Islet of Langerhans (tissue), 1 donor: ENCODE results near the gene WIPF2.

Experiments
- FAIRE-seq: peaks from one replicate; lab custom pipeline; 2011; peaks lifted over from hg19 to GRCh38; lab: Jason Lieb, UNC

The WIPF2 gene

DNA sequence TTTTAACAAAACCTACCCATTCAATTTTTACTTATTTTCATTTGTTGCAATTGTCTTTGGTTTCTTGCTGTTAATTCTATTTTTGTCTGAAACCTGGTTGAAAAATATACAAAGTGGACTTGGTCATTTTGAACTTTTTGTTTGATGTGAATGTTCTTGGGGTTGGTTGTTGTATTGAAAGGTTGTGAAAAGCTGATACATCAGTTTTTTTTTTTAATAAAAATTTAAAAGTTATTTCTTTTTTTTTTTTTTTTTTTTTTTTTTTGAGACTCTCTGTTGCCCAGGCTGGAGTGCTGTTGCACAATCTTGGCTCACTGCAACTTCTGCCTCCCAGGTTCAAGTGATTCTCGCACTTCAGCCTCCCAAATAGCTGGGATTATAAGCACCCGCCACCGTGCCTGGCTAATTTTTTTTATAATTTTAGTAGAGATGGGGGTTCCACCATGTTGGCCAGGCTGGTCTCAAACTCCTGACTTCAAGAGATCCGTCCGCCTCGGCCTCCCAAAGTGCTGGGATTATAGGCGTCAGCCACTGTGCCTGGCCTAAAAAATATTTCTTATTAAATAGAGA lies 28.9 kb downstream of the WIPF2 start:
- FAIRE-seq: no peak

DNA sequence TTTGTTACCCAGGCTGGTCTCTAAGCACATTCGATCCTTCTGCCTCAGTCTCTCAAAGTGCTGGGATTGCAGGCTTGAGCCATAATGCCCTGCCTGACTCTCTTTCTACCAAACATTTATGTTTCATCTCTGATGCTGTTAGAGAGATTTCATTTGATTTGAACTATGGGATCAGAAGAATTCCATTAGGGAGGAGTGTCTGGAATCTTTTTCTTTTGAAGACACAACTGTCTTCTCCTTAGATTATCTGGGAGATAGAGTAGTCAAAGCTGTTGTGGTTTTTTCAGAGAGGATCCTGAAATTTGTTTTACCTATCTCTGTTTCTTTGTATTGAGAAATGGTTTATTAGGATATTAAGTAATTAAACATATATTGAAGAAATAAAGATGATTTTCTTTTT lies 29.4 kb downstream of the WIPF2 start:
- no peak for FAIRE-seq

DNA sequence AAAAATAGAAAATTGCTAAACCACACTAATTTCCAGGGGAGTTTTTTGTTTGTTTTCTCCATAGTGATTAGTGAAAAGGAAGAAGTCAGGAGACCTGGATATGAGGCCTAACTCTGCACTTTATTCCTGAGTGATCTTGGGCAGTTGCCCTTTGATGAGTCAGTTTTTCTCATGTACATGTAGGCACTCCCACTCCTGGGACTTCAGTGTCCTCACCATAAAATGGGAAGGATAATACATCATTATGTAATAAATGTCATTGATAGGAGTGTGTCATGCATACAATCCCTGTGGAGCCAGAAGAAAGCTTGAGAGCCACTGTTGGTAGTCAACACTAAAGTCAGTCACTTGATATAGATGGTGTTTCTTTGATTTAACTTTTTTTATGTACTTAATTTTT lies 32.5 kb downstream of the WIPF2 start:
- no peak for FAIRE-seq

DNA sequence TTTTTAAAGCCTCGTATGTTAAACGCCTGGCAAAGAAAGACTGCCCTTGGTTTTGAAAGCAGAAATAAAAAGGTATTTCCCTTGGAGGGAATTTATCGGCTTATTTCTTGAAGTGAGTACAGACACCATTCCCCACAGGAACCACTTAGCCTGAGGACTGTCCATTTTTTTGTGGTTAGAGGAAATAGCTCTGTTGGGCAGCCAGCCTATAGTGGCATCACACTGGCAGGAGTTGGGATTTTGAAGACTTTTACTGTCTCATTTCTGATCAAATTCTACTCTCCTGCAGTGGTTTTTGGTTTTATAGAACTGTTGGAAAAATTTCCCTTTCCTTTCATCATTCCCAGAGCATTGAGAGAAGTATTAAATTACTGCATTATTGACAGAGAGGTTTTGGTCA lies 34.5 kb downstream of the WIPF2 start:
- no peak for FAIRE-seq

DNA sequence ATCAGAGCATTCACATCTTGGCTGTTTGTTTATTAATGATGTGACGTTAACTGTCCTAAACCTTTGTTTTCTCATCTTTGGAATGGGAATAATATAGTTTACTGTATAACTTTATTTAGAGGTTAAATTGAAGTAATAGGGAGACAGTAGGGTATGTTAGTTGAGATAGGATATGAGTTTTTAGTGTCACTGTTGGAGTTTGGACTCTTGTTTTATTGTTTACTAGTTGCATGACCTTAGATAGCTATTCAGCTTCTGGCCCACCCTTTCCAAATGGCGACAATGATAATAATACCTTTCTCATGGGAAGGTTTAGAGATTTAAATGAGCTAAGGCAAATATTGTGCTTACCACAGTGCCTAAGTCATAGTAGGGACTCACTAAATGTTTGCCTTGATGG lies 40.4 kb downstream of the WIPF2 start:
- no peak for FAIRE-seq

DNA sequence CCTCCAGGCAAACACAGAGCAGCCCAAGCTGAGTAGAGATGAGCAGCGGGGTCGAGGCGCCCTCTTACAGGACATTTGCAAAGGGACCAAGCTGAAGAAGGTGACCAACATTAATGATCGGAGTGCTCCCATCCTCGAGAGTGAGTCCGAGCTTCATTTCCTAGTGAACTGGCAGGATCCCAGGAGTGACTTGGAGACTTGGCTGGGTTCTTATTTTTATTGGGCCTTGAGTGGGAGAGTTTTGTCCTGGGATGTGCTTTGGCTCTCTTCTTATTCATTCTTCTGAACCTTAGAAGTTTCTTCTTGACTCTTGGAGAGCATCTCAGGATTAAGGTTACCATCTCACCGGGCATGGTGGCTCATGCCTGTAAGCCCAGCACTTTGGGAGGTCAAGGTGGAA lies 41.4 kb downstream of the WIPF2 start:
- no peak for FAIRE-seq

DNA sequence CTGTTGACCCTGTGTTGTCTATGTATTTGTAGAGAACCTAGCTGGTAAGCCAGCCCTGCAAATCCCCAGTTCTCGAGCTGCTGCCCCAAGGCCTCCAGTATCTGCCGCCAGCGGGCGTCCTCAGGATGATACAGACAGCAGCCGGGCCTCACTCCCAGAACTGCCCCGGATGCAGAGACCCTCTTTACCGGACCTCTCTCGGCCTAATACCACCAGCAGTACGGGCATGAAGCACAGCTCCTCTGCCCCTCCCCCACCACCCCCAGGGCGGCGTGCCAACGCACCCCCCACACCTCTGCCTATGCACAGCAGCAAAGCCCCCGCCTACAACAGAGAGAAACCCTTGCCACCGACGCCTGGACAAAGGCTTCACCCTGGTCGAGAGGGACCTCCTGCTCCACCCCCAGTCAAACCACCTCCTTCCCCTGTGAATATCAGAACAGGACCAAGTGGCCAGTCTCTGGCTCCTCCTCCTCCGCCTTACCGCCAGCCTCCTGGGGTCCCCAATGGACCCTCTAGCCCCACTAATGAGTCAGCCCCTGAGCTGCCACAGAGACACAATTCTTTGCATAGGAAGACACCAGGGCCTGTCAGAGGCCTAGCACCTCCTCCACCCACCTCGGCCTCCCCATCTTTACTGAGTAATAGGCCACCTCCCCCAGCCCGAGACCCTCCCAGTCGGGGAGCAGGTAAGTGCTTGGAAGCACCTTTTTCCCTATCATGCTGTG lies 45.5 kb downstream of the WIPF2 start:
- FAIRE-seq: no peak

DNA sequence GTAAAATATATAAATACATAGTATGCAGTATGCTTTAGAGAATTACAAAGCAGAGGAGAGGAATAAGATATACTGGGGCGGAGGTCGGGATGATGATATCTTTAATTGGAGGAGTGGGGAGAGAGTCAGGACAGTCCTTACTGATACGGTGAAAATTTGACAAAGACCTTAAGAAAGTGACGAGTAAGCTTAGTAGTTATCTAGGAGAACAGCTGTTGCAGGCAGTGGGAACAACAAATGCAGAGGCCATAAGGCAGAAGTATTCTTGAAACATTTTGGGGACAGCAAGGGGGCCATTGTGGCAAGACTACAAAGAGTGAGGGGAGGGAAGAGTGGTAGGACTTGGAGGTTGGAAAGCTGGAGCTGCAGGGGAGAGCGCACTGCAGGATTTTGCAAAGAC lies 46.2 kb downstream of the WIPF2 start:
- FAIRE-seq: no peak

DNA sequence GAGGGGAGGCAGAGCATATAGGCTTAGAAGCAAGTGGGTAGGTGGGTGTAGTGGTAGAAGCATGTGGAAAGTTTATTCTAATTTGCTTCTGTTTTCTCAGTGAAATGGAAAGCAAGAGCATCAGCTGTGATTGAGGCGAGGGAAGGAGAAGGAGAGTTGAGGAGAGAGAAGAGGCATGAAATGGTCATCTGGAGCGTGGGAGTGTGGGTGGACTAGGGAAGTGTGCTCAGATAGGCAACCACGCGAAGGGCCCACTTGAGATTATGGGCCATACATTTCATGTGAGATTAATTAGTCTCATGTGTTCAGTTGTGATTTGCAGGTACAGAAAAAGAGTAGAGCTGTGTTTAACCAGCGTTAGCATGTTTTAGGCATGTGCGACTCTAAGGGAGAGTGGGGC lies 47.8 kb downstream of the WIPF2 start:
- no peak for FAIRE-seq

DNA sequence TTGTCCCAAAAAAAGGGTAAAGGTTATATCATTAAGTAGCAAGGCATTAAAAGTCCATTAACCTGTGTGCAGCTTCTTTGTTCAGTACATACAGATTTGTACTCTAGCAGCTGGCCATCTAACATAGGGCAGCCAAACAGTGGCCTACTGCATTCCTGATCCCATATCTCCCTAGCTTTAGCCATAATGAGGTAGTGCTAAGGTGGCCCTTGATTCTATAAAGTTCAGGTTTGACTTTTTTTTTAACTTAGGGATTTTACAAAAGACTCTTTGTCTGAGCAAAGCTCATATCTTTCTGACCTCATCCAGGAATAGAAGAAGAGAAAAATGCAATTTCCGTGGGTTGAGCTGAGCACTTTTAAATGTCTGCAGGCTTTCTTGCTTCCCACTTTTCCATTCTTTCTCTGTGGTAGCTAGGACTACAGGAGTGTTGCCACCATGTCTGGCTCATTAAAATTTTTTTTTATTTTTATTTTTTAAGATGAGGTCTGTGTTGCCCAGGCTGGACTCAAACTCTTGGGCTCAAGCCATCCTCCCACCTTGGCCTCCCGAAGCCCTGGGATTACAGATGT lies 49.1 kb downstream of the WIPF2 start:
- FAIRE-seq: no peak

DNA sequence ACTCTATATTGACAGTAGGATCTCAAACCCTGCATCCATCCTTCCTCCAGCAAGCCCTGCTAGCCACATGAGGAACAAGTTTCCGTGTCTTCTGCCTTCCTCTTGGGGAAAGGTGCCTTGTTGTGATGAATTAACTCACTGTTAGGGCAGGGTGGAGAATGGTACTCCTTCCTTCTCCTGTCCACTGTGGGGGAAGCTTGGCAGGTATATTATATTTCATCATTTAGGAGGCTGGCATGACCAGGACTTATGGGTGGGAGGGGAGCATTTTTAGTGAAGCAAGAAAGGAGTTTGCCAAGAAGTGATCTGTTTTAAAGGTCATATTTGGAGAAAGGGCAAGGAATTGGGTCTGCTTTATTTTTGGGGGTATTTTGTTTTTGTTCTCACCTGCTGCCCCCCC lies 59.3 kb downstream of the WIPF2 start:
- no peak for FAIRE-seq

DNA sequence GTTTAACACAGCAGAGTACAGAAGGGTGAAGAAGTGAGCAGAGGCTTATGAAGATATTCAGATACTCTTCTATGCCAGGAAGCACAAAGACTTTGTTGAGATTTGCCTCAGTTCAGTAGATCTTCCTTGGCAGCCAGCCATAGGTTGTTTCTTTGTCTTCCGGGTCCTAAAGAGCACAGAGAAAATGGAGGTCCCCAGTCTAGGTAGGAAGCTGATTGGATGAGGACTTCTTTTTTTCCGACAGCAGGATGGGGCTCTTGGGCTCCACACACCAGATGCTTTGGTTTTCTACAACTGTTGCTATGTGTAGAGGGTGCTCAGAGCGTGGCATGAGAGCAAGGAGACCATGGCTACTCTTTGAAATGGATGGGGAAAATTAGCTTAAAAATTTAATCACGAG lies 60.3 kb downstream of the WIPF2 start:
- no peak for FAIRE-seq

DNA sequence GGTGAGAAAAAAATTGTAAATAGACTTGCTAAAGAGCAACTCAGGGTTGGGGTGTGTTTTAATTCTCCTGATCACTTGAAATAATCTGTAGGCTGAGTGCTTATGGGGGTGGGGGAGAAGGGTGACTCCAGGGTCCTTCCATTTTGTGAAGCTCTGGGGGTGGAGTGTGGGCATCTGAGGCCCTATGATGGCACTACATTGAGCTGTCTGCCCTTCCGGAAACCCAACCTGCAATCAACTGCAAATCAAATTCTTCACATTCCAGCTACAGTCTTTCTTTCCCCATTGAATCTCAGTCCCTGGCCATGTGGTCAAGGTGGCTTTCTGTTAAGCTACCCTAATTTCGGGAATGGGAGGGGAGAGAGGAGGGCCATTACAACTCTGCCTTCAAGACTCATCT lies 62.6 kb downstream of the WIPF2 start:
- no peak for FAIRE-seq

DNA sequence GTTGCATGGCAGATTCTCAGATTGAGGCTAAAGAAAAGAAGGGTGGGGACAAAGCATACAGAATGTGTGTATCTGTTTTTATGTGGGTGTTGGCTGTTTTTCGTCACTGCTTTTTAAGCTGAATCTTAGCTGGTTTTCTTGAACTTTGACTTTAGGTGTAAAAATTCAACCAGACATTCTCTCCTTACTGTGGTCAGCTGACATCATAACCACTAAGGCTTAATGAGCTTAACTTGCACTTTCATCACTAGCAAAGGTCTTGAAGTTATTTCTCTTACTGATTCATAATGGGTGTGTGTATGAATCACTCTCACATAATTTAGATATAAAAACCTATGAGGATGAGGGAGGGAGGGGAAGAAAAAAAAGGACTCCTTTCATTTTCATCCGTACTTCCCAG lies 64.6 kb downstream of the WIPF2 start:
- FAIRE-seq: no peak

DNA sequence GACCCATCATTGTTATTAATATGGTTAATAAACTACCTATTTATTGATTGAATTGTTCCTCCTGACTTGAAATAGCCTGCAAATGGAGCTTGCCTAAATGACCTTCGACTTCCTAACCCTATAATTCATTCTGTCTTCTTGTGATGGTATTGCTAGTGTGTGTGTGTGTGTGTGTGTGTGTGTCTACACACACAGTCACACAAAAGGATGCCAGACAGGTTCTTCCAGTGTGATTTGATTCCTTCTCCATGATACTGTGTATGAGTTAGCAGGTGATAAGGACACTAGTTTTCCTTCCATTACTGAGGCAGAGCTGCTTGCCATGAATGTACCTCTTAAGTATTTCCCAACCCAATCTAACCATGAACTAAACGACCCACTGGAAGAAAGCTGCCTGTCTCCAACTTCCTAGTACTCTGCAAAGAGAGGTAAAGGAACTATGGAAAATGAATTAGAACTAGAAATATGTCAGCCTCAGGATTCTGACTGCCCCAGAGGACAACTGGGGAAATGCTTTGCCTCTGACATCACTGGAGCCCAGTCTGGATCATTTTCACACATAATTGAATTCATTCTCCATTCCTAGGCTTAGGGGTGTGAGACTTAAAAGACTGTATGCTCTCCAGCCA lies 65.1 kb downstream of the WIPF2 start:
- no peak for FAIRE-seq

DNA sequence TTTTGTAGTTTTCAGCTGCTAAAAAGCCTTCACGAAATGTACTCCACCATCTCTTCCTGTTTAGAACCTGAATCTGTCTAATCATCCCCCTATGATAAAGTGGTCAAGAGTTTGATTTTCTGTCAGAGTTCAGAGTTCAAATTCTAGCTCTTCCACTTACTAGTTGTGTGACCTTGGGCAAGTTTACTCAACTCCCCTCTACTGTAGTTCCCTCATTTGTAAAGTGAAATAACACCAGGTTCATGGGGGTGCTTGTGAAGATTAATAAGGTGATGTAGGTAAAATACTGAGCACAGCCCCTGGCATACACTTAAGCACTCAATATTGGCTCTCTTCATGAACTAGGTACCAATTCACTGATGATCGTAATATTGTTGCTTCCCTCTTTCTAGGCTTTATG lies 67.4 kb downstream of the WIPF2 start:
- no peak for FAIRE-seq

DNA sequence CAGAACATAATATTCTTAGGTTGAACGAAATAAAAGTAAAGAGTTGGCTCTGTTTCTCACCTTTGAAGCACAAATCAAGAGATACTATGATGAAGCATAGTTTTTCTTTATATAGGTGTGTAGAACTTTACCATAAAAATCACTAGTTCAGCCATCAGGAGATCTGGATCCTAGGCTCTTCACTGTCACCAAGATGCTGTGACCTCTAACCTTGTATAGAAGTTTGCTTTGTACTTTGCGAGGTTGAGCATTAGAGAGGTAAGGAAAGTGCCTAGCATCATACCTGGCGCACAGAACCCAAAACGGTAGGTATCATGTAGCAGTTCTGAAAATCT lies 68.0 kb downstream of the WIPF2 start:
- FAIRE-seq: no peak

DNA sequence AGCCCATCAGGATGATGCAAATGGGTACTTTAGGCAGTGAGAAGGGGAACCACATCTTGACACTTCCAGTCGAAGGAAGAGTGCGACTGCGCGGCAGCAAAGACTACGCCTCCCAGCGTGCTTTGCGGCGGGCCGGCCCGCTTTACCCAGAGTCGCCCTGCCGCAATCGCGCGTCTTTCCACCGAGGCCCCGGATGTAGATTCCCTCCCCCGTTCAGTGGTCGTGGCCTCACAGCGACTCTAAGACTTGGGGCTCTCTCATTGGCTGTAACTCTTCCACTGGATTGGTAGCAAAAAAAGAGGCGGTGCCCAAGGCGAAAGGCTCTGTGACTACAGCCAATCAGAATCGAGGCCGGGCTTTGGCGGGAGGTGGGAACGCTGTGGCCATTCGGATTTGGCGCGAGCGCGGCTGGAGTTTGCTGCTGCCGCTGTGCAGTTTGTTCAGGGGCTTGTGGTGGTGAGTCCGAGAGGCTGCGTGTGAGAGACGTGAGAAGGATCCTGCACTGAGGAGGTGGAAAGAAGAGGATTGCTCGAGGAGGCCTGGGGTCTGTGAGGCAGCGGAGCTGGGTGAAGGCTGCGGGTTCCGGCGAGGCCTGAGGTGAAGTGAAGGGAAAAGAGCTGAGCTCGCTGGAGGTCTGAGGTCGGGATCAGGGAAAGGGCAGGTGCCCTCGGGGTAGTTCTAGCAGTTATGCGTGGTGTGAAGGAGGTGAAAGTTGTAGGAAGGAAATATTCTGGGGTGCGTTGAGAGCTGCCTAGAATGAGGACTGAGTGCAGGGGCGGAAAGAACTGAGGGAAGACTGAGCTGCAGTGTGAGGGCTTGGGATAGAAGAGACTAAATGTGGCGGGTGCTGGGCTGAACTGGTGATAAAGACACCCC lies 68.6 kb downstream of the WIPF2 start, which contains the start of gene CDC6:
Gene CDC6, plus strand, starts transcription at position 386 of the 876 bp plus-strand sequence. CDS start 1,542 bp downstream, outside the sequence.
- FAIRE-seq: no peak

DNA sequence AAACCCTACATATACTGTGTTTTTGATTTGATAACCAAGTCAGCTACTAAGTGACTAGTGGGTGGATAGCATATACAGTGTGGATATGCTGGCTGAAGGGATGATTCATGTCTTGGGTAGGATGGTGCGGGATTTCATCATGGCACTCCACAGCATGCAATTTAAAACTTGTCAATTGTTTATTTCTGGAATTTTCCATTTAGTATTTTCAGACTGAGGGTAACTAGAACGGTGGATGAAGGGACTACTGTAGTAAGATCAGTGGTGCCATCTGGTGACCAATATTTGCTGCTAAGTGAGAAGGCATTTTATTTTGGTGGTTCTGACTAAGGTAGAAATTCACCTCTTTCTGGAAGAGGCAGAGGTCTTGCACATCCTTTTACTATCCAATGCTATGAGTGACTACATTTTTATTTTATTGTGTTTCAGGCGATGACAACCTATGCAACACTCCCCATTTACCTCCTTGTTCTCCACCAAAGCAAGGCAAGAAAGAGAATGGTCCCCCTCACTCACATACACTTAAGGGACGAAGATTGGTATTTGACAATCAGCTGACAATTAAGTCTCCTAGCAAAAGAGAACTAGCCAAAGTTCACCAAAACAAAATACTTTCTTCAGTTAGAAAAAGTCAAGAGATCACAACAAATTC lies 71.7 kb downstream of the WIPF2 start:
- peak; percentile 69 for FAIRE-seq

DNA sequence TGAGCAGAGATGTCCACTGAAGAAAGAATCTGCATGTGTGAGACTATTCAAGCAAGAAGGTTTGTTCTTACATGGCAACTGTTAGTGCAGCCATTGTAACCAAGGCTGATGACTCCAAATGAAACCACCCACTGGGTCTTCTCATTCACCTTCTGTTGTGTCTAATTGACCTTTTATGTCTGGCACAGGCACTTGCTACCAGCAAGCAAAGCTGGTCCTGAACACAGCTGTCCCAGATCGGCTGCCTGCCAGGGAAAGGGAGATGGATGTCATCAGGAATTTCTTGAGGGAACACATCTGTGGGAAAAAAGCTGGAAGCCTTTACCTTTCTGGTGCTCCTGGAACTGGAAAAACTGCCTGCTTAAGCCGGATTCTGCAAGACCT lies 72.2 kb downstream of the WIPF2 start:
- FAIRE-seq: no peak

DNA sequence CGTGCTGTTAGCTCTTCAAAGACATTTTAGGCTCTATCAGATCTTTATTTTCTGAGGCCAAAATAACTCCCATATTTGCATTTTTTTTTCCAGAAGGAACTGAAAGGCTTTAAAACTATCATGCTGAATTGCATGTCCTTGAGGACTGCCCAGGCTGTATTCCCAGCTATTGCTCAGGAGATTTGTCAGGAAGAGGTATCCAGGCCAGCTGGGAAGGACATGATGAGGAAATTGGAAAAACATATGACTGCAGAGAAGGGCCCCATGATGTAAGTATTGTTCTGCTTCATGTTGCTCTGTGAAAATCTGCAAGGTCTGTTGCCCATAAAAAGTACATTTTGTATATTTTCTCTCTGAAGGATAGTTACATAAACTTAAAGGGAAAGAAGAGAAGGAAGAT lies 74.3 kb downstream of the WIPF2 start:
- FAIRE-seq: no peak
